Activated CD4-positive, alpha-beta T cell treated with anti-CD3 and anti-CD28 coated beads, Interleukin-2, amount 10 ng/mL, durations not matched to agents 24 days and 14 days (primary cell): ENCODE data around the gene TGIF1. TPM values are rescaled to one million over a fixed set of nuclear protein-coding genes. Genes with fewer than 3 reads are reported as not detected.

Experiments
- total RNA-seq: library from RNA; stranded (reverse); gene quantifications from 2 replicates; pipeline ENCODE4 v1.2.3, GENCODE V29; 2022

The TGIF1 gene
- total RNA-seq, 1 donor from 2014 or later, result 50.7 TPM

Other genes starting within 250 kb of the TGIF1 start
- 0.75 and 1.3 TPM in 2 replicates for gene MYOM1, start 230.2 kb upstream of the TGIF1 start, total RNA-seq
- gene MYL12A, start 202.4 kb upstream of the TGIF1 start, total RNA-seq, result 337 and 340 TPM in 2 replicates
- gene MYL12B, start 188.0 kb upstream of the TGIF1 start, total RNA-seq, result 239 and 245 TPM in 2 replicates